Psoas muscle (tissue), 8 donors: ENCODE measurements around the gene CLEC4M. TPM values are rescaled to one million over a fixed set of nuclear protein-coding genes. Genes with fewer than 3 reads are reported as not detected.

Experiments used
- ATAC-seq, 4 donors: fragments of 200-7000 bp; cut with Tn5 transposase; one replicate each; pipeline ENCODE4 v1.9.1; 2020; ENCODE audit warnings: moderate library complexity in 3 of 4, mild to moderate bottlenecking in 2 of 4
- DNase-seq, 2 donors: peaks; one replicate each; pipeline ENCODE4 v3.0.0-alpha.2; 2020
- H3K27ac ChIP-seq: fragments of 200-600 bp; one replicate; pipeline ENCODE4 v1.8.0; 2022
- H3K27me3 ChIP-seq, 3 donors: fragments of 200-600 bp in 1 of 3; one replicate each; pipeline versions ENCODE4 v1.6.1 to v1.8.0; 2013 to 2022; ENCODE audit warnings: low read length in 2 of 3, mild to moderate bottlenecking in 2 of 3, moderate library complexity in 1 of 3; ENCODE audit not compliant: insufficient read depth in 3 of 3
- H3K36me3 ChIP-seq, 2 donors: fragments of 200-600 bp in 1 of 2; one replicate each; pipeline versions ENCODE4 v1.6.1 to v1.8.0; 2013 to 2022; ENCODE audit warnings: low read depth in 1 of 2, mild to moderate bottlenecking in 1 of 2, moderate library complexity in 1 of 2; ENCODE audit not compliant: insufficient read depth in 1 of 2
- H3K4me1 ChIP-seq: fragments of 200-600 bp; one replicate; pipeline ENCODE4 v1.8.0; 2022
- H3K4me3 ChIP-seq: fragments of 200-600 bp; one replicate; pipeline ENCODE4 v1.8.0; 2022; ENCODE audit warnings: mild to moderate bottlenecking
- H3K9me3 ChIP-seq: fragments of 200-600 bp; one replicate; pipeline ENCODE4 v1.8.0; 2022
- CTCF ChIP-seq: fragments of 200-600 bp; IDR thresholded peaks from one replicate; pipeline ENCODE4 v1.8.0; 2022; ENCODE audit warnings: antibody characterized with exemption
- WGBS, 3 donors: extraction: QIAGEN DNeasy Blood & Tissue Kit; methylation state at CpG; one replicate each; pipeline versions ENCODE4 v1.1.6 to v1.1.7; 2013; 5-methylcytosine and 5-hydroxymethylcytosine counted together
- intact Hi-C, 2 donors: fragments of 100-400 bp; cut with DNase I; formaldehyde crosslinking; loops; one replicate each; pipeline versions ENCODE4 v1.11.0 to v1.14.2; 2022
- long read RNA-seq, 2 donors: library from polyadenylated mRNA; unstranded; transcript quantifications; one replicate each; pipeline ENCODE4 v2.0.0, GENCODE V29; 2021
- polyA plus RNA-seq, 3 donors: library from polyadenylated mRNA; stranded (reverse); fragments of 200-250 nt; gene quantifications; one replicate each; pipeline ENCODE4 v1.2.3, GENCODE V29; 2013
- total RNA-seq, 4 donors: library from RNA; stranded (reverse); fragmentation: NEBNext Ultra II Directional in 2 of 4; extraction: Animal tissue kit (Norgen Biotek cat#: 25700) in 2 of 4; gene quantifications; one replicate each; pipeline versions ENCODE4 v1.2.1 to v1.2.4, GENCODE V29; 2021 to 2023
- donor health status: healthy with polysubstance abuse.
- donor health status: DM: no; HTN: no; CAD: no; lungs with moderate emphysema.
- donor health status: Bipolar disorder and iron deficiency.
- donor health status: healthy.
- donor health status: DM: yes; HTN: yes; CAD: no.
- donor health status: DM: no; HTN: no; CAD: no.
- donor health status: DM: no; HTN: no; CAD: no.
- donor health status: DM: yes; HTN: yes; CAD: no.

The CLEC4M gene
- total RNA-seq (not detected), polyA plus RNA-seq (not detected)
- long read RNA-seq, donor 1, result 0 reads
- long read RNA-seq, donor 2, result 0 reads

- Histone ChIP-seq H3K4me1 (no peaks in the 10 kb centered on the region), H3K36me3 (no peaks in the 10 kb centered on the region), H3K9me3 (peaks cover 18% of the 10 kb centered on the region), H3K27me3 (peaks cover 0 to 1% (median 0%) of the 10 kb centered on the region in 3 donors), H3K4me3 (no peak within 1 kb of the TSS), H3K27ac (no peak within 1 kb of the TSS)
- TF ChIP-seq CTCF, result no peak
- DNase-seq (no peak), ATAC-seq (no peak)
- intact Hi-C loops, result no loop called here
- WGBS, 3 donors, result 69 to 75% (median 73%) methylated on average over 8 of the region's 8 CpGs
These were observed at the start of gene CLEC4M for GRCh38 chr19:7762719-7763293. Gene CLEC4M, plus strand, starts transcription at chr19:7763243. Its CDS starts 24 bp downstream, at chr19:7763267.

- H3K27ac ChIP-seq, result no peak overlapping the region
- peaks cover 0 to 4% (median 0%) of the 10 kb centered on the region in 3 donors for H3K27me3 ChIP-seq
- TF ChIP-seq CTCF, result no peak
- WGBS, 3 donors, result 34 to 53% (median 36%) methylated on average over 1 of the region's 1 CpG
- ATAC-seq, result no peak
- DNase-seq, result no peak
- no peaks in the 10 kb centered on the region for H3K4me1 ChIP-seq
- no peak overlapping the region for H3K4me3 ChIP-seq
- H3K36me3 ChIP-seq, result no peaks in the 10 kb centered on the region
- intact Hi-C loops, result no loop called here
- peaks cover 6% of the 10 kb centered on the region for H3K9me3 ChIP-seq
These were observed 47.4 kb upstream of the CLEC4M start for GRCh38 chr19:7715671-7716070.

GRCh38 chr19:7716762-7717161 is 46.3 kb upstream of the CLEC4M start:
- 64 to 78% (median 75%) methylated on average over 1 of the region's 1 CpG for WGBS, 3 donors
- Histone ChIP-seq H3K27ac (no peak overlapping the region), H3K9me3 (peaks cover 6% of the 10 kb centered on the region), H3K36me3 (no peaks in the 10 kb centered on the region), H3K4me3 (no peak overlapping the region), H3K27me3 (peaks cover 0 to 4% (median 0%) of the 10 kb centered on the region in 3 donors), H3K4me1 (no peaks in the 10 kb centered on the region)
- intact Hi-C loops, result no loop called here
- ATAC-seq (no peak), DNase-seq (no peak)
- no peak for TF ChIP-seq CTCF

- Histone ChIP-seq H3K27ac (no peak overlapping the region), H3K27me3 (peaks cover 0 to 12% (median 0%) of the 10 kb centered on the region in 3 donors), H3K36me3 (no peaks in the 10 kb centered on the region), H3K9me3 (peaks cover 6% of the 10 kb centered on the region), H3K4me1 (no peaks in the 10 kb centered on the region), H3K4me3 (no peak overlapping the region)
- intact Hi-C loops, result no loop called here
- ATAC-seq (no peak), DNase-seq (no peak)
- no peak for TF ChIP-seq CTCF
- WGBS, 3 donors, result 39 to 49% (median 44%) methylated on average over 8 of the region's 8 CpGs
These were observed 44.4 kb upstream of the CLEC4M start for GRCh38 chr19:7718668-7719067.

- intact Hi-C loops, result no loop called here
- no peak overlapping the region for H3K4me3 ChIP-seq
- H3K36me3 ChIP-seq, result no peaks in the 10 kb centered on the region
- 77 to 82% (median 79%) methylated on average over 6 of the region's 6 CpGs for WGBS, 3 donors
- H3K27me3 ChIP-seq, result peaks cover 0 to 13% (median 0%) of the 10 kb centered on the region in 3 donors
- no peak for ATAC-seq
- H3K9me3 ChIP-seq, result peaks cover 6% of the 10 kb centered on the region
- H3K4me1 ChIP-seq, result no peaks in the 10 kb centered on the region
- no peak overlapping the region for H3K27ac ChIP-seq
- TF ChIP-seq CTCF, result no peak
- DNase-seq, result no peak
These were observed 42.7 kb upstream of the CLEC4M start for GRCh38 chr19:7720351-7720750.
